HG02798 (cell line): Measurements from ENCODE around the gene TEAD3.

Source experiments
- ATAC-seq: cut with Tn5 transposase; IDR thresholded peaks from one replicate; pipeline ENCODE4 v1.9.1; 2021; ENCODE audit warnings: mild to moderate bottlenecking; ENCODE audit not compliant: unreplicated experiment, poor library complexity

The TEAD3 gene

DNA sequence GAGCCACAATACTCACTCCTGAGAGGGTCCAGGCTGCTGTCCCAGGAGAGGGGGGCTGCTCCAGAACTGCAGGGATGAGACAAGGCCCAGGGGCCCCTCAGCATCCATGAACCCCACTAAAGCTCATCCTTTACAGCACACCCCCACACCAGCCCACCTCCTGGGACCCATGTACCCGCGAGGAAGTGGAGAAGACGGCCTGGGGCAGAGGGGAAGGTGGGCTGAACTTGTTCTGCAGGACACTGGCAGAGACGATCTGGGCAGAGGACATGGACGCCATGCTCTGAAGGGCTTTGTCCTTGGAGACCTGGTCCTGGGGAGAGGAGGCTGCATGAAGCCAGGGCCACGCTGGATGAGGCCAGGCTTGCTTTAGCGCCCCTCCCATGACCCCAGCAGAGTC lies 18.6 kb downstream of the TEAD3 start:
- ATAC-seq: no peak

- no peak for ATAC-seq
Observed at GRCh38 chr6:35477551-35478179, 19.2 kb downstream of the TEAD3 start.

- ATAC-seq: no peak
Observed at GRCh38 chr6:35477028-35477427, 19.9 kb downstream of the TEAD3 start.

DNA sequence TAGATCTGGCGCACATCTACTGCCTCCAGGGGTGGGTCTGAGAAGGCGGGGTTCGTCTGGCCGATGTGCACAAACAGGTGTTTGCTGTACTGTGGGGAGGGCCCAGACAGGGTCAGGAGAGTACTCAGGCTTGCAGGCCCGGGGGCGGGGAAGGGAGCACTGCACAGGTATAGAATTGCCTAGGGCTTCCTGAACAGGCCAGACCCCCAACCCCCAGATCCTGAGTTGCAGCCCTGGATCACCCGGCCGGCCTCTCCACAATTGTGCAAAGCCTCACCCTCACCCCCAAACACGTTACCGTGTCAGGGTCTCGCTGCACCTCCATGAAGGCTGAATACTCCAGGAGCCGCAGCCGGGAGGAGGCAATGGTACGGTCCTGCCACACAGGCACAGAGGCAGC lies 20.9 kb downstream of the TEAD3 start:
- ATAC-seq: no peak

- ATAC-seq: no peak
Observed at GRCh38 chr6:35475573-35475972, 21.3 kb downstream of the TEAD3 start.

GRCh38 chr6:35474942-35475570 lies 21.8 kb downstream of the TEAD3 start:
- ATAC-seq: no peak

DNA sequence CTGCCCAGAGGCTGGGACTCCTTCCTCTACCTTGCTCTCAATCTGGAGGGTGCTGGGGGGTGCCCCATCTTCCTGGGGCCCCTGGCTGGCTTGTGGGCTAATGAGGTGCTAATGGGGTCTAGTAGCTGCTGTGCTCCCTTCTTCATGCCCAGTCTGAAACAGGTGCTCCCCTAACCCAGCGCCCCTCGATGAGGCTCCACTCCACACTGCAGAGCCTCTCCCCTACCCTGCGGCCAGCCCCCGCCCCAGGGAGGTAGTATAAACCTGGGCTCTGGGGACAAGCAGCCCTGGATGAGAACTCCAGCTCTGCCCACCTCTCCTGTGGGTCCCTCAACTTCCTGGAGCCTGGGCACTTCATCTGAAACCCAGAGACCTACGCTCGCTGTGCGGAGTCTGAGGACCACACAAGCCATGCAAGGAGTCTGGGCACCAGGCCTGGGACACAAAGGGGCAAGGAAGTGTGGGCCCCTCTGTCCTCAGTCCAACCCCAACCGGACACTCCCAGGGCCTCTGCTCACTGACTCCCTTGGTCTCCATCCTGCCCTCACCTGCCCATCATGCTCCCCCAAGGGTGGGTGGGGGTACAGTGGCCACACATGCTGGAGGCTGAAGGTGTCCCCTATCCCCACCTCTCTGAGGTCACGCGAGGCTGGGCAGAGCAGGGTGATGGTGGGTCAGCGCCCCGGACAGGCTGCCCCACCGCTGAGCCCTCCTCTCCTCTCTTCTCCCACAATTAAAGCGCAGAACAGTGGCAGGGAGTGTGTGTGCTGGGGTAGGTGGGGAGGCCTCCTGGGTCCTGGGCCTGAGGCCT lies 22.5 kb downstream of the TEAD3 start:
- no peak for ATAC-seq

- no peak for ATAC-seq
Observed at GRCh38 chr6:35473850-35474130, 23.1 kb downstream of the TEAD3 start.

GRCh38 chr6:35473075-35473849 lies 23.6 kb downstream of the TEAD3 start:
- no peak for ATAC-seq

DNA sequence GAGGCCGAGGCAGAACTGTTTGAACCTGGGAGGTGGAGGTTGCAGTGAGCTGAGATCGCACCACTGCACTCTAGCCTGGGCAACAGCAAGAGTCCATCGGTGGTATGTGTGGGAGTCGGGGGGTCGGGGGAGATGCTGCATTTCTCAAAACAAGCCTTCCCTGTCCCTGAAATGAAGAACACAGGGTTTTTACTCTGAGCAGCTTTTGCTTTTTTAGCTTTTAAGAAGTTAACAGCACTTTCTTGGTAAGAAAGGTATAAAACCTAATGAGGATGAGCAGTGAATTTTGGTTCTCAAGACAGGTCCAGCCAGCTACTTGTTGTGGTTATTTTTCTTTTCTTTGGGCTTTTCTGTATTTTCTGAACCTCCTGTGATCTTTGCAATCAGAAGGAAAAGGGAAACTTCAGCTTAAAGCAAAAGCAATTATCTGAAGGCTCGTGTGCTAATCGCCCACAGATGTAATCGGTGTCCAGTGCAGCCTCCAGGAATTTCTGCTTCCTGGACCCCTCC lies 25.0 kb downstream of the TEAD3 start:
- no peak for ATAC-seq

- ATAC-seq: no peak
Observed at GRCh38 chr6:35470663-35471120, 26.2 kb downstream of the TEAD3 start.

DNA sequence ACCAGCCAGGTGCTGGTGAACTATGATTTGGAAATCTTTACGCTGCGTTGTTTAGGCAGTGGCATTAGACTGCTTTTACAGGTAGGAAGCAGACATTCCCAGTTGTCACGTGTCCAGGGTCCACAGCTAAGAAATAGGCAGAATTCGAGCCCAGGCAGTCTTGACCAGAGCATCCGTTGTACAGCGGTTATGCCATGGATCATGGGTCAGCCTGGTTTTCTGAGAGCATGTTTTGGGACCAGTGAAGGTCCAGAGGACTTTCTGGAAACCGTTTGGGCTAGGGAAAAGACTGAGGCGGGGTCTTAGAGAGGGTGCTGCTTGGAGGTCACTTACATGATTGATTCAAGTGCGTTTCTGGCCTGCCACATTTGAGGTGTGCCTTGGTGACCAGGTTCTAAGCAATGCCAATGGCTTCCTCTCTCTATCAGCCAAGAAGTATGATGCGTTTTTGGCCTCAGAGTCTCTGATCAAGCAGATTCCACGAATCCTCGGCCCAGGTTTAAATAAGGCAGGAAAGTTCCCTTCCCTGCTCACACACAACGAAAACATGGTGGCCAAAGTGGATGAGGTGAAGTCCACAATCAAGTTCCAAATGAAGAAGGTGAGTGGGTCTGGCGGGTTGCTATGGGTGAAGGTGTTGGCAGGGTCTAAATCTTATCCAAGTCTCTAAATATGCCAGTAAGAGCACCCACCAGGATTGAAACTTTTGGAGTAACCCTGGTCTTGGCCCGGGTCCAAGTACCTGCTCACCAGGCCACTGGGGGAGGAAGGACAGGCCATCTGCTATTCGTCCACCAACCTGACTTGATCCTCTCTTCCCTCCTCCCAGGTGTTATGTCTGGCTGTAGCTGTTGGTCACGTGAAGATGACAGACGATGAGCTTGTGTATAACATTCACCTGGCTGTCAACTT lies 26.9 kb downstream of the TEAD3 start:
- no peak for ATAC-seq

DNA sequence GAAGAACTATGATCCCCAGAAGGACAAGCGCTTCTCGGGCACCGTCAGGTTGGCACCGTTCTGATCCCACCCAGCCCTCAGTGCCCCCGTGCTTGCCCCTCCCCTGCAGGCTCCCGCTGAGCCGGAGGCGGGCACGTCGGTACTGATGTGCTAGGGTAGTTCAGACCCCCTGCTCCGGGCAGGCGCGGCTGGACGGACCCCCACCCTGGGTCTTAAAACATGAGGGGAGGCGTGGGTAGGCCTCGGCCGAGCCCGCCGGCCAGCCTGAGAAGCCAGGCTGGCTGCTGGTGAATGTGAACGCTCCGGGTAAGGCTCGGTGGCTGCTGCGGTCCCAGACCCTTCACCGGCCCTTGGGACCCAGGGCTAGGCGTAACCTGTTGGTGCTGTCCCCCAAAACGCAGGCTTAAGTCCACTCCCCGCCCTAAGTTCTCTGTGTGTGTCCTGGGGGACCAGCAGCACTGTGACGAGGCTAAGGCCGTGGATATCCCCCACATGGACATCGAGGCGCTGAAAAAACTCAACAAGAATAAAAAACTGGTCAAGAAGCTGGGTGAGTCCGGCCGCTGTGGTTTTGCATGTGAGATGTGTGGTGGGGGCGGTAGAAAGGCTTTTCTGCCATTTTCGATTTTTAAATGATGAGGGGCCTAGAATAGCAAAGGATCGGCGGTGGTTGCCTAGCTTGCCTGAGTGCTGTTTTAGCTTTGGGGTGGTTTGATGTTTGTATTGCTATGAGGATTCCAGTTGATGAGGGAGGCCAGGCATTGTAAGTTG lies 27.7 kb downstream of the TEAD3 start:
- ATAC-seq: no peak

DNA sequence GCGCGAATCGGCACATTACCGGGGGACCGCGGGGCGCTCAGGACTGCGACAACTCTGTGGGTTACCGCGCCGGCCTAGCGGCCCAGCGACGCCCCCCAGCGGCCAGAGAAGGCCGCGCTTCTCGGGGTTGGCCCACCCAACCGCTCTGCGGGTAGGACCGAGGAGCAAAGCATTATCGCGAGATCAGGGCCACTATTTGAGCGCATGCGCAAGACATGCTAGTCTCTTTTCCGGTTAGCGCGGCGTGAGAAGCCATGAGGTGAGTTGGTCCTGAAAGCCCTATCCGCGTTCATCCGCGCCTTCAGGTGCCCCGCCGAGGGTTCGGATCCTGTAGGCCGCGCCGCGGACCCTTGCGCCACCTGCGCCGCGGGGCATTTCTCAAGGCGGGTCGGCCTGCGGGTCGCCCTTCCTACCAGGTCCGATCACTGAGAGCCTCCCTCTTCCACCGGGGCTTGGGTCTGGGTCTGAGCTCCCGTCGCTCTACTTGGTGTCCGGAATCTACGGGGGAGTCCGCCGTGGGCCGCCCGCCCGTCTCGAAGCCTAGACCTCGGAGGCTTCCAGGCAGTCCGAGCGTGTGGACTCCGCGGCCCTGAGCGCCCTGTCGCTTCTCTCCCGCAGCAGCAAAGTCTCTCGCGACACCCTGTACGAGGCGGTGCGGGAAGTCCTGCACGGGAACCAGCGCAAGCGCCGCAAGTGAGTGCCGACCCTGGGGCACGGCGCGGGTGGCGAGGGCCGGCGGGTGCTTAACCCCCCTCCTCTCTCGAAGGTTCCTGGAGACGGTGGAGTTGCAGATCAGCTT lies 28.5 kb downstream of the TEAD3 start, which contains the start of gene RPL10A:
Gene RPL10A, plus strand, starts transcription at position 221 of the 799 bp plus-strand sequence. Its CDS starts 34 bp downstream, at position 255.
- ATAC-seq: peak; percentile 90

DNA sequence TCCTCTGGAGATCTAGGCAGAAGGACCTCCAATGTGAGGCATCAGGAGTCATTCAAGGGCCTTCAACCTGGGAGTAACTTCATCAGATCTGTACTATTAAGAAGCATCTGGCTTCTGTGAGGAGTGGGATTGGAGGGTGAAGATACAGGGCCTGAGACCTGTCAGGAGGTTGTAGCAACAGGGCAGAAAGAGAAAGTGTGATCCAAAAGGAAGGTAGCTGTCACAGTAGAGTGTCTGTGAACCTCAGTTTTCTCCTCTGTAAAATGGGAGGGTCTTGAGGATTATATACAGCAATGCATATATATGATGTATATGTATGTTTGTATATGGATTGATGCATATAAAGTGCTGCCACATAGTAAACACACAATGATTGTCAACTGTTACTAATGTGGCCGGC lies 31.2 kb downstream of the TEAD3 start:
- ATAC-seq: no peak

DNA sequence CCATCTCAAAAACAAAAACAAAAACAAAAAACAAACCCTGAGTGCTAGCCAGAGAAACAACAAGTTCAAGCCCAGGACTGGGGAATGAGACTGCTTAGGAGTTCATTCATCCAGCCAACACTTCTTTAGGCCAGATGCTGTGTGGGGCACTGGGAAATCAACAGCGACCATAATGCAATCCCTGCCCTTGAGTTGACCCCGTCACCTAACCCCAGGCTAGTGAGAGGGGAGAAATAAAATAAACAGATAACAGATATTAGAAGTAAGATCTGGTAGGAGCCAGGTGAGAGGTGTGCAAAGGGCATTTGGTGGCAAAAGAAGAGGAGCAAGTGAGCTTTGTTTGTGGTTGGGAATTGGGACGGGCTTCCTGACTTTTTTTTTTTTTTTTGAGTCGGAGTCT lies 33.6 kb downstream of the TEAD3 start:
- ATAC-seq: no peak

DNA sequence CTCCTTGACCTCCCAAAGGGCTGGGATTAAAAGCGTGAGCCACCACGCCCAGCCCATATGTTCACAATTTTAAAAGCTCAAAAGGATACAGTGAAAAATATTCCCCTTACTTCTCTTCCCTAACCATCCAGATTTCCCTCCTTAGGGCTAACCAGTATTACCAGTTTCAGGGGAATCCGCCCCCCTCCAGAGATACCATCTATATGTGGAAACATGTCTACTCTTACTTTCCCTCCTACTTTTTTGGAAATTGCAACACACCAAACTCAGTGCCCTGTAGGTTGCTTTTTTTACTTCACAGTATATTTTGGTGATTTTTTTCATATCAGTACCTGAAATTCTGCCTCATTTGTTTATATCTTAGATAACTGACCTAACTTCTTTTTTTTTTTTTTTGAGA lies 35.6 kb downstream of the TEAD3 start:
- ATAC-seq: no peak

GRCh38 chr6:35457907-35458306 lies 39.0 kb downstream of the TEAD3 start:
- no peak for ATAC-seq
